Stimulated activated CD8-positive, alpha-beta memory T cell treated with anti-CD3 and anti-CD28 coated beads, Interleukin-15, amount 100 ng/mL, for 24 hours (primary cell): ENCODE results near the gene ARHGAP25.

Source experiments
- DNase-seq: peaks from one replicate; pipeline ENCODE4 v3.0.0-alpha.2; 2020; ENCODE audit warnings: low read depth

Gene ARHGAP25

GRCh38 chr2:68767996-68768395 is 33.4 kb downstream of the ARHGAP25 start:
- DNase-seq: no peak

- no peak for DNase-seq
Measured at GRCh38 chr2:68768461-68768860, 33.9 kb downstream of the ARHGAP25 start.

GRCh38 chr2:68768951-68769350 is 34.3 kb downstream of the ARHGAP25 start:
- DNase-seq: no peak

GRCh38 chr2:68769586-68770270 is 35.1 kb downstream of the ARHGAP25 start:
- DNase-seq: no peak

- no peak for DNase-seq
Measured at GRCh38 chr2:68770271-68771111, 35.9 kb downstream of the ARHGAP25 start.

GRCh38 chr2:68771211-68771751 is 36.7 kb downstream of the ARHGAP25 start:
- no peak for DNase-seq

GRCh38 chr2:68772109-68772508 is 37.5 kb downstream of the ARHGAP25 start:
- no peak for DNase-seq

- DNase-seq: no peak
Measured at GRCh38 chr2:68774569-68775271, 40.1 kb downstream of the ARHGAP25 start.

GRCh38 chr2:68775272-68775842 is 40.7 kb downstream of the ARHGAP25 start:
- no peak for DNase-seq

- DNase-seq: no peak
Measured at GRCh38 chr2:68776124-68776523, 41.5 kb downstream of the ARHGAP25 start.

- DNase-seq: no peak
Measured at GRCh38 chr2:68779595-68779994, 45.0 kb downstream of the ARHGAP25 start.

GRCh38 chr2:68784188-68784587 is 49.6 kb downstream of the ARHGAP25 start:
- DNase-seq: no peak

GRCh38 chr2:68784915-68785314 is 50.3 kb downstream of the ARHGAP25 start:
- DNase-seq: no peak

GRCh38 chr2:68787356-68787755 is 52.7 kb downstream of the ARHGAP25 start:
- DNase-seq: no peak

- no peak for DNase-seq
Measured at GRCh38 chr2:68789603-68790002, 55.0 kb downstream of the ARHGAP25 start.

- DNase-seq: no peak
Measured at GRCh38 chr2:68790600-68790999, 56.0 kb downstream of the ARHGAP25 start.

GRCh38 chr2:68791914-68792313 is 57.3 kb downstream of the ARHGAP25 start:
- DNase-seq: no peak

GRCh38 chr2:68792751-68793150 is 58.1 kb downstream of the ARHGAP25 start:
- DNase-seq: no peak

GRCh38 chr2:68796295-68796905 is 61.8 kb downstream of the ARHGAP25 start:
- DNase-seq: no peak

- no peak for DNase-seq
Measured at GRCh38 chr2:68798569-68798968, 64.0 kb downstream of the ARHGAP25 start.

GRCh38 chr2:68799140-68800026 is 64.8 kb downstream of the ARHGAP25 start:
- no peak for DNase-seq
